HEK293 (cell line): ENCODE results near the gene DENND2A.

Experiments used
- CTCF ChIA-PET: fragments of 350-600 bp; formaldehyde crosslinking; extraction: SDS; loops from one replicate; lab custom pipeline; 2021; ENCODE audit warnings: antibody characterized with exemption; lab: Yijun Ruan, JAX
- POLR2A ChIA-PET: fragments of 300-600 bp; formaldehyde crosslinking; extraction: SDS; loops from one replicate; lab custom pipeline; 2020; ENCODE audit warnings: antibody characterized with exemption, inconsistent platforms; lab: Yijun Ruan, JAX
- H3K27ac ChIP-seq: fragments of 200-500 bp; sonication (Bioruptor generic); 2 replicates; pipeline ENCODE4 v1.5.1; 2014; ENCODE audit warnings: low read depth, low read length, control low read depth, inconsistent platforms; ENCODE audit errors: extremely low read depth
- H3K36me3 ChIP-seq, 2 experiments: fragments of 200-500 bp in 1 of 2; sonication (Bioruptor generic) in 1 of 2; 1 replicate in 1 of 2; 2 replicates in 1 of 2; pipeline ENCODE4 v1.5.1; 2014 to 2017; ENCODE audit warnings: inconsistent platforms in 2 of 2, low read length in 2 of 2; ENCODE audit not compliant: control insufficient read depth in 2 of 2, insufficient read depth in 1 of 2
- H3K4me1 ChIP-seq: fragments of 200-500 bp; sonication (Bioruptor generic); 2 replicates; pipeline ENCODE4 v1.5.1; 2014; ENCODE audit warnings: mild to moderate bottlenecking, low read length, inconsistent platforms; ENCODE audit not compliant: control insufficient read depth, insufficient read depth
- H3K4me3 ChIP-seq: 2 replicates; pipeline ENCODE4 v1.5.1; 2011; ENCODE audit warnings: low read depth, mild to moderate bottlenecking, control low read depth, low read length, moderate library complexity
- H3K9me3 ChIP-seq: fragments of 200-500 bp; sonication (Bioruptor generic); 2 replicates; pipeline ENCODE4 v1.5.1; 2014; ENCODE audit warnings: low read depth, low read length, inconsistent platforms; ENCODE audit not compliant: control insufficient read depth, insufficient read depth
- BCL11A ChIP-seq: fragments of 450-650 bp; formaldehyde crosslinking; IDR thresholded peaks from 2 replicates; pipeline ENCODE4 v1.5.1; 2016; ENCODE audit warnings: low read depth, missing biosample characterization, missing genetic modification characterization
- FEZF1 ChIP-seq: fragments of 450-650 bp; formaldehyde crosslinking; IDR thresholded peaks from 2 replicates; pipeline ENCODE4 v1.5.1; 2016; ENCODE audit warnings: missing biosample characterization, missing genetic modification characterization
- GLIS1 ChIP-seq: fragments of 450-650 bp; formaldehyde crosslinking; IDR thresholded peaks from 2 replicates; pipeline ENCODE4 v1.5.1; 2016; ENCODE audit warnings: missing biosample characterization, missing genetic modification characterization
- HOXC10 ChIP-seq: sonication (generic); formaldehyde crosslinking; IDR thresholded peaks from 2 replicates; pipeline ENCODE4 v1.8.1; 2023; ENCODE audit warnings: mild to moderate bottlenecking, missing genetic modification reagents
- PRDM10 ChIP-seq: fragments of 450-650 bp; formaldehyde crosslinking; IDR thresholded peaks from 2 replicates; pipeline ENCODE4 v1.5.1; 2016; ENCODE audit warnings: missing biosample characterization, missing genetic modification characterization
- SCRT1 ChIP-seq: fragments of 450-650 bp; formaldehyde crosslinking; IDR thresholded peaks from 2 replicates; pipeline ENCODE4 v1.5.1; 2016; ENCODE audit warnings: missing biosample characterization, missing genetic modification characterization, borderline replicate concordance
- SCRT2 ChIP-seq: fragments of 450-650 bp; formaldehyde crosslinking; IDR thresholded peaks from 2 replicates; pipeline ENCODE4 v1.5.1; 2016; ENCODE audit warnings: missing biosample characterization, missing genetic modification characterization
- SETDB1 ChIP-seq: IDR thresholded peaks from one replicate; pipeline ENCODE4 v1.6.1; 2017; ENCODE audit warnings: mild to moderate bottlenecking, low read length, moderate library complexity, mixed read lengths; ENCODE audit not compliant: insufficient read length
- SP7 ChIP-seq: fragments of 450-650 bp; formaldehyde crosslinking; IDR thresholded peaks from 2 replicates; pipeline ENCODE4 v1.5.1; 2016; ENCODE audit warnings: missing biosample characterization, missing genetic modification characterization
- TRIM28 ChIP-seq: IDR thresholded peaks from 2 replicates; pipeline ENCODE4 v1.6.1; 2011; ENCODE audit warnings: low read length, control low read depth, borderline replicate concordance
- YY1 ChIP-seq: fragments of 450-650 bp; formaldehyde crosslinking; IDR thresholded peaks from 2 replicates; pipeline ENCODE4 v1.5.1; 2018; ENCODE audit warnings: missing biosample characterization, missing genetic modification characterization
- ZBTB7A ChIP-seq: fragments of 450-650 bp; formaldehyde crosslinking; IDR thresholded peaks from 2 replicates; pipeline ENCODE4 v1.5.1; 2016; ENCODE audit warnings: low read depth, missing biosample characterization, missing genetic modification characterization
- ZEB2 ChIP-seq: fragments of 450-650 bp; formaldehyde crosslinking; IDR thresholded peaks from 2 replicates; pipeline ENCODE4 v1.5.1; 2016; ENCODE audit warnings: missing biosample characterization, missing genetic modification characterization
- ZNF157 ChIP-seq: fragments of 450-650 bp; formaldehyde crosslinking; IDR thresholded peaks from 2 replicates; pipeline ENCODE4 v1.5.1; 2016; ENCODE audit warnings: missing biosample characterization, missing genetic modification characterization
- ZNF2 ChIP-seq: fragments of 450-650 bp; formaldehyde crosslinking; IDR thresholded peaks from 2 replicates; pipeline ENCODE4 v1.5.1; 2016; ENCODE audit warnings: missing biosample characterization, missing genetic modification characterization
- ZNF202 ChIP-seq: fragments of 450-650 bp; formaldehyde crosslinking; IDR thresholded peaks from 2 replicates; pipeline ENCODE4 v1.5.1; 2016; ENCODE audit warnings: missing biosample characterization, missing genetic modification characterization, borderline replicate concordance
- ZNF335 ChIP-seq: fragments of 450-650 bp; formaldehyde crosslinking; conservative IDR thresholded peaks from 2 replicates; pipeline ENCODE4 v1.5.1; 2016; ENCODE audit warnings: missing biosample characterization, missing genetic modification characterization
- ZNF341 ChIP-seq: fragments of 450-650 bp; formaldehyde crosslinking; IDR thresholded peaks from 2 replicates; pipeline ENCODE4; 2016; ENCODE audit warnings: low read depth, missing biosample characterization, missing genetic modification characterization
- ZNF391 ChIP-seq: fragments of 450-650 bp; formaldehyde crosslinking; IDR thresholded peaks from 2 replicates; pipeline ENCODE4 v1.5.1; 2016; ENCODE audit warnings: low read depth, missing biosample characterization, missing genetic modification characterization, borderline replicate concordance
- ZNF394 ChIP-seq: fragments of 450-650 bp; formaldehyde crosslinking; IDR thresholded peaks from 2 replicates; pipeline ENCODE4 v1.5.1; 2016; ENCODE audit warnings: missing biosample characterization, missing genetic modification characterization, mild to moderate bottlenecking, moderate library complexity, borderline replicate concordance
- ZNF501 ChIP-seq: fragments of 450-650 bp; formaldehyde crosslinking; IDR thresholded peaks from 2 replicates; pipeline ENCODE4 v1.5.1; 2016; ENCODE audit warnings: missing biosample characterization, missing genetic modification characterization
- ZNF549 ChIP-seq: fragments of 450-650 bp; IDR thresholded peaks from 2 replicates; pipeline ENCODE4 v1.5.1; 2018; ENCODE audit warnings: missing biosample characterization, missing genetic modification characterization, mild to moderate bottlenecking, inconsistent platforms, moderate library complexity
- ZNF561 ChIP-seq: fragments of 450-650 bp; IDR thresholded peaks from 2 replicates; pipeline ENCODE4 v1.5.1; 2018; ENCODE audit warnings: missing biosample characterization, missing genetic modification characterization, borderline replicate concordance
- ZNF600 ChIP-seq: fragments of 450-650 bp; formaldehyde crosslinking; IDR thresholded peaks from 2 replicates; pipeline ENCODE4 v1.5.1; 2016; ENCODE audit warnings: missing biosample characterization, missing genetic modification characterization
- ZNF664 ChIP-seq: fragments of 450-650 bp; formaldehyde crosslinking; IDR thresholded peaks from 2 replicates; pipeline ENCODE4 v1.5.1; 2016; ENCODE audit warnings: missing biosample characterization, missing genetic modification characterization
- ZNF704 ChIP-seq: fragments of 450-650 bp; formaldehyde crosslinking; IDR thresholded peaks from 2 replicates; pipeline ENCODE4 v1.5.1; 2016; ENCODE audit warnings: missing biosample characterization, missing genetic modification characterization
- ZNF830 ChIP-seq: fragments of 450-650 bp; IDR thresholded peaks from 2 replicates; pipeline ENCODE4 v1.5.0; 2018; ENCODE audit warnings: missing biosample characterization, missing genetic modification characterization, low read depth, mild to moderate bottlenecking, moderate library complexity
- TF ChIP-seq, protein P1 (sequence below): fragments of 450-650 bp; formaldehyde crosslinking; IDR thresholded peaks from 2 replicates; pipeline ENCODE4 v1.5.1; 2016; ENCODE audit warnings: missing biosample characterization, missing genetic modification characterization
- TF ChIP-seq, protein P2 (sequence below): fragments of 450-650 bp; IDR thresholded peaks from 2 replicates; pipeline ENCODE4 v1.5.1; 2018; ENCODE audit warnings: missing biosample characterization, mild to moderate bottlenecking, missing genetic modification characterization

DENND2A gene

DNA sequence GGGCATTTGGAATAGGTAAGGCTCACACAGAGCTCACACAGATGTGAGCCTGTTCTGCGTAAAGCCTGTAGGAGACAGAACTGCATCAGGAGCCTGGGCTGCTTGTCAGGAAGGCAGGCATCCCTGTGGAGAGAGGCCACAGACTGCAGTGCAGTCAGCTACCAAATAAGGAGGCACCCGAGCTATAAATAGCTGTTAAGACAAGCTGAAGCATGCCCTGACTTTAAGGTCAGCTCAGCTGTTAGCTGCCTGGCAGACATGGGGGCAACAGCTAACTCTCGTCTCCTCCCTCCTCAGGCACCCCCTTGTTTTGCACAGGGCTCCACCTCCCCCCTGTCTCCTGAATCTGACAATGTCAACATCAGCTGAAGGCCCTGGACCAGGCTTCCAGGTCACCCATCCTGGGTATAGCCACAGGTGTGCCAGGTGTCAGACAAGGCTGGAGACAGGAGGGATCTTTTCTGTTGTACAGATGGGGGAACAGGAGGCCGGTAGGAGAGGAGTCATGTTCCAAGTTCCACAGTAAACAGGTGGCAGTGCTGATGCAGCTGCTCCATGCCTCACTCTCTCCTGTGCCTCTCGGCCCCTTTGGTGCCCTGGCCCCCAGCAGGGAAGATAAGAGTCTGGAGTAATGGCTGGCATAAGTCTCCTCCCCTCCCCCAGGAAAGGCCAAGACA, 133.7 kb downstream of the DENND2A start:
- no peaks in the 10 kb centered on the region for H3K4me1 ChIP-seq
- no peaks in the 10 kb centered on the region for H3K9me3 ChIP-seq
- H3K4me3 ChIP-seq = no peak overlapping the region
- ChIA-PET CTCF (interaction anchor here (0.9 to 2.1 kb wide), 3 partner anchors 11 to 146 kb away, joined by 4 to 6 read pairs (median 6); no protein-coding TSS in a partner anchor), POLR2A (interaction anchor here (0.7 to 1.1 kb wide), 2 partner anchors 29 to 101 kb away, joined by 5 to 6 read pairs; no protein-coding TSS in a partner anchor)
- H3K27ac ChIP-seq = no peak overlapping the region
- H3K36me3 ChIP-seq = no peaks in the 10 kb centered on the region
- TF ChIP-seq YY1 (tag by site-specific recombination) (no peak), SCRT2 (tag by site-specific recombination) (peak; percentile 99), ZNF664 (tag by site-specific recombination) (no peak), FEZF1 (tag by site-specific recombination) (0 out of 2 replicates have a peak, but pooled peaks have one; percentile 15), ZNF391 (tag by site-specific recombination) (no peak), ZEB2 (peak; percentile 61; the same call in 1 of the 2 replicates), BCL11A (no peak), ZNF704 (no peak), ZNF341 (tag by site-specific recombination) (peak; percentile 91), SP7 (tag by site-specific recombination) (peak; percentile 59; the same call in 1 of the 2 replicates), TRIM28 (peak; percentile 94; the same call in 1 of the 2 replicates), GLIS1 (tag by site-specific recombination) (peak; percentile 88), SETDB1 (no peak), ZNF157 (tag by site-specific recombination) (no peak), ZBTB7A (no peak), PRDM10 (tag by site-specific recombination) (peak; percentile 47), ZNF394 (tag by site-specific recombination) (no peak), HOXC10 (CRISPR knock-in tag) (no peak), ZNF501 (tag by site-specific recombination) (no peak), ZNF600 (tag by site-specific recombination) (peak; percentile 70; the same call in 1 of the 2 replicates), SCRT1 (tag by site-specific recombination) (peak; percentile 99), ZNF549 (tag by site-specific recombination) (no peak), ZNF335 (tag by site-specific recombination) (peak; percentile 89), ZNF830 (tag by site-specific recombination) (no peak), ZNF2 (tag by site-specific recombination) (0 out of 2 replicates have a peak, but pooled peaks have one; percentile 30), ZNF202 (tag by site-specific recombination) (no peak), ZNF561 (tag by site-specific recombination) (peak; percentile 32; the same call in 1 of the 2 replicates)
- TF ChIP-seq, protein P1, sequence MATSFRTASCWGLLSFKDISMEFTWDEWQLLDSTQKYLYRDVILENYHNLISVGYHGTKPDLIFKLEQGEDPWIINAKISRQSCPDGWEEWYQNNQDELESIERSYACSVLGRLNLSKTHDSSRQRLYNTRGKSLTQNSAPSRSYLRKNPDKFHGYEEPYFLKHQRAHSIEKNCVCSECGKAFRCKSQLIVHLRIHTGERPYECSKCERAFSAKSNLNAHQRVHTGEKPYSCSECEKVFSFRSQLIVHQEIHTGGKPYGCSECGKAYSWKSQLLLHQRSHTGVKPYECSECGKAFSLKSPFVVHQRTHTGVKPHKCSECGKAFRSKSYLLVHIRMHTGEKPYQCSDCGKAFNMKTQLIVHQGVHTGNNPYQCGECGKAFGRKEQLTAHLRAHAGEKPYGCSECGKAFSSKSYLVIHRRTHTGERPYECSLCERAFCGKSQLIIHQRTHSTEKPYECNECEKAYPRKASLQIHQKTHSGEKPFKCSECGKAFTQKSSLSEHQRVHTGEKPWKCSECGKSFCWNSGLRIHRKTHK (tag by site-specific recombination) = no peak
- TF ChIP-seq, protein P2, sequence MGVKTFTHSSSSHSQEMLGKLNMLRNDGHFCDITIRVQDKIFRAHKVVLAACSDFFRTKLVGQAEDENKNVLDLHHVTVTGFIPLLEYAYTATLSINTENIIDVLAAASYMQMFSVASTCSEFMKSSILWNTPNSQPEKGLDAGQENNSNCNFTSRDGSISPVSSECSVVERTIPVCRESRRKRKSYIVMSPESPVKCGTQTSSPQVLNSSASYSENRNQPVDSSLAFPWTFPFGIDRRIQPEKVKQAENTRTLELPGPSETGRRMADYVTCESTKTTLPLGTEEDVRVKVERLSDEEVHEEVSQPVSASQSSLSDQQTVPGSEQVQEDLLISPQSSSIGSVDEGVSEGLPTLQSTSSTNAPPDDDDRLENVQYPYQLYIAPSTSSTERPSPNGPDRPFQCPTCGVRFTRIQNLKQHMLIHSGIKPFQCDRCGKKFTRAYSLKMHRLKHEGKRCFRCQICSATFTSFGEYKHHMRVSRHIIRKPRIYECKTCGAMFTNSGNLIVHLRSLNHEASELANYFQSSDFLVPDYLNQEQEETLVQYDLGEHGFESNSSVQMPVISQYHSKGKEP (tag by site-specific recombination) = peak; percentile 65
